Stimulated activated CD4-positive, alpha-beta T cell treated with anti-CD3 and anti-CD28 coated beads, Interleukin-1b, Interleukin-23, amount 100 ng/mL, for 1 hour (primary cell): Measurements from ENCODE around the gene SCAF11.

Experiments used
- DNase-seq, 2 donors: peaks; one replicate each; pipeline ENCODE4 v3.0.0-alpha.2; 2020; ENCODE audit warnings: low read depth in 2 of 2

SCAF11 gene

GRCh38 chr12:45978108-45978507 is 12.3 kb downstream of the SCAF11 start:
- no peak for DNase-seq

- no peak for DNase-seq
These were observed 12.8 kb downstream of the SCAF11 start for GRCh38 chr12:45977620-45978019.

GRCh38 chr12:45975506-45975905 is 14.9 kb downstream of the SCAF11 start:
- DNase-seq: no peak

GRCh38 chr12:45974883-45975282 is 15.5 kb downstream of the SCAF11 start:
- no peak for DNase-seq

- DNase-seq: no peak
These were observed 16.1 kb downstream of the SCAF11 start for GRCh38 chr12:45974171-45974719.

- no peak for DNase-seq
These were observed 16.8 kb downstream of the SCAF11 start for GRCh38 chr12:45973526-45973925.

GRCh38 chr12:45970391-45970790 is 20.0 kb downstream of the SCAF11 start:
- no peak for DNase-seq

GRCh38 chr12:45969084-45969483 is 21.3 kb downstream of the SCAF11 start:
- DNase-seq: no peak

GRCh38 chr12:45966486-45966885 is 23.9 kb downstream of the SCAF11 start:
- no peak for DNase-seq

GRCh38 chr12:45962553-45963325 is 27.6 kb downstream of the SCAF11 start:
- DNase-seq: no peak

GRCh38 chr12:45959728-45960127 is 30.6 kb downstream of the SCAF11 start:
- DNase-seq: no peak

GRCh38 chr12:45959025-45959424 is 31.3 kb downstream of the SCAF11 start:
- no peak for DNase-seq

- DNase-seq: no peak
These were observed 41.8 kb downstream of the SCAF11 start for GRCh38 chr12:45948546-45948945.

GRCh38 chr12:45946435-45946834 is 43.9 kb downstream of the SCAF11 start:
- DNase-seq: no peak

- no peak for DNase-seq
These were observed 45.6 kb downstream of the SCAF11 start for GRCh38 chr12:45944771-45945170.

- DNase-seq: no peak
These were observed 50.6 kb downstream of the SCAF11 start for GRCh38 chr12:45939759-45940158.

GRCh38 chr12:45938566-45938965 is 51.8 kb downstream of the SCAF11 start:
- DNase-seq: no peak

- no peak for DNase-seq
These were observed 55.4 kb downstream of the SCAF11 start for GRCh38 chr12:45934956-45935355.

- DNase-seq: no peak
These were observed 56.9 kb downstream of the SCAF11 start for GRCh38 chr12:45933504-45933903.

- DNase-seq: no peak
These were observed 60.0 kb downstream of the SCAF11 start for GRCh38 chr12:45930369-45930768.

- no peak for DNase-seq
These were observed 62.1 kb downstream of the SCAF11 start for GRCh38 chr12:45928309-45928708.

- no peak for DNase-seq
These were observed 71.6 kb downstream of the SCAF11 start for GRCh38 chr12:45918818-45919217.

- no peak for DNase-seq
These were observed 75.0 kb downstream of the SCAF11 start for GRCh38 chr12:45915405-45915804.

GRCh38 chr12:45914090-45914489 is 76.3 kb downstream of the SCAF11 start:
- no peak for DNase-seq
